ENCODE measurements around the gene PPP3CA.

PPP3CA gene

GRCh38 chr4:101163936-101164335 is 183.4 kb downstream of the PPP3CA start:
- TF ChIP-seq CTCF (IDR thresholded peaks at IDR 0.05; ENCODE audit: low read depth, low read length, missing control alignments) = no peak
- H3K4me3 ChIP-seq (replicated peaks; ENCODE audit: low read depth, low read length) = no peak overlapping the region
- no peak for DNase-seq (ENCODE audit: extremely low read depth, low read depth)

GRCh38 chr4:101162990-101163380 is 184.3 kb downstream of the PPP3CA start:
- no peak for DNase-seq (ENCODE audit: extremely low read depth, low read depth)
- H3K4me3 ChIP-seq (replicated peaks; ENCODE audit: low read depth, low read length) = no peak overlapping the region
- no peak for TF ChIP-seq CTCF (IDR thresholded peaks at IDR 0.05; ENCODE audit: low read depth, low read length, missing control alignments)

GRCh38 chr4:101160792-101161592 is 186.3 kb downstream of the PPP3CA start:
- TF ChIP-seq CTCF (IDR thresholded peaks at IDR 0.05; ENCODE audit: low read depth, low read length, missing control alignments) = no peak
- no peak overlapping the region for H3K4me3 ChIP-seq (replicated peaks; ENCODE audit: low read depth, low read length)
- DNase-seq (ENCODE audit: extremely low read depth, low read depth) = no peak

GRCh38 chr4:101158507-101158906 is 188.8 kb downstream of the PPP3CA start:
- no peak for TF ChIP-seq CTCF (IDR thresholded peaks at IDR 0.05; ENCODE audit: low read depth, low read length, missing control alignments)
- no peak for DNase-seq (ENCODE audit: extremely low read depth, low read depth)
- no peak overlapping the region for H3K4me3 ChIP-seq (replicated peaks; ENCODE audit: low read depth, low read length)

- no peak overlapping the region for H3K4me3 ChIP-seq (replicated peaks; ENCODE audit: low read depth, low read length)
- DNase-seq (ENCODE audit: extremely low read depth, low read depth) = no peak
- no peak for TF ChIP-seq CTCF (IDR thresholded peaks at IDR 0.05; ENCODE audit: low read depth, low read length, missing control alignments)
Measured at GRCh38 chr4:101158134-101158482, 189.2 kb downstream of the PPP3CA start.

- no peak for TF ChIP-seq CTCF (IDR thresholded peaks at IDR 0.05; ENCODE audit: low read depth, low read length, missing control alignments)
- no peak for DNase-seq (ENCODE audit: extremely low read depth, low read depth)
- H3K4me3 ChIP-seq (replicated peaks; ENCODE audit: low read depth, low read length) = no peak overlapping the region
Measured at GRCh38 chr4:101157415-101158133, 189.8 kb downstream of the PPP3CA start.
